ENCODE data around the gene ADAD1. TPM values are rescaled to one million over a fixed set of nuclear protein-coding genes. Genes with fewer than 3 reads are reported as not detected.
"Not testable (repeated sequence)": the region's sequence is repeated elsewhere in the genome, so short reads cannot be mapped to it uniquely, and the experiment has no call there.

Gene ADAD1
- total RNA-seq = not detected

DNA sequence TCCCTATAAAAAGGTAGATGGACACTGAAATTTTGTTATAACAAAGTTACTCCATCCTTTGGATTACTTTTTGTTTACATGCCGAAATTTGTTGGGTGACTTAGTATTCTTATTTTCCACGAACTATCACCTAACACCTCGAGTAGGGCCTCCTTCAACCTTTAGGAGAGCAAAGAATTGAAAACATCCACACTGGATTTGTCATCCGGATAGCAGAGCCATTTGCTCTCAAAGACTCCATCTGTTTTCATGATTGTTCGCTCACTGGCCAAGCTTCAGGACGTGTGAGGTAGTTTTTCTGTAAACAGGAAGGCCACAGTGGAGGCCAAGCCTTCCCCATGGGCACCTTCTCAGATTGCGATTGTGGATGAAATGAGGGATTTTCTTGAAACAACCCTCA lies at the start of gene ADAD1:
TSS of gene ADAD1 (plus strand) at position 301 of the 400 bp plus-strand sequence. CDS start 1,059 bp downstream, outside the sequence.
- DNase-seq = no peak

DNA sequence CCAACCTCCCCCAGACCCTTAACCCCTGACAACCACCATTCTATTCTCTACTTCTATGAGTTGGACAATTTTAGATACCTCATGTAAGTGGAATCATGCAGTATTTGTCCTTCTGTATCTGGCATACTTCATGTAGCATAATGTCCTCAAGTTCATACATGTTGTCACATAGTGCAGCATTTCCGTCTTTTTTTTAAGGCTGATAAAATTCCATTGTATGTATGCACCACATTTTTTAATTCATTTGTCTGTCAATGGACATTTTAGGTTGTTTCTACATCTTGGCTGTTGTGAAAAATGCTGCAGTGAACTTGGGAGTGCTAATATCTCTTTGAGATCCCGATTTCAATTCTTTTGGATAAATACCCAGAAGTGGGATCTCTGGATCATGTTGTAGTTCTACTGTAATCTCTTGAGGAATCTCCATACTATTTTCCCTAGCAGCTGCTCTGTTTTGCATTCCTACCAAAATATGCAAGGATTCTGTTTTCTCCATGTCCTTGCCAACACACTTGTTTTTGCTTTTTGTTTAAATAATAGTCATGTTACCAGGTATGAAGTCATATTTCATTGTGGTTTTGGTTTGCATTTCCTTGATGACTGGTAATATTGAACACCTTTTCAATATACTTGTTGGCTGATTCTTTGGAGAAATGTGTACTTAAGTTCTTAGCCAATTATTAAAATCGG lies 48.8 kb upstream of the ADAD1 start:
- DNase-seq = peak; percentile 50

DNA sequence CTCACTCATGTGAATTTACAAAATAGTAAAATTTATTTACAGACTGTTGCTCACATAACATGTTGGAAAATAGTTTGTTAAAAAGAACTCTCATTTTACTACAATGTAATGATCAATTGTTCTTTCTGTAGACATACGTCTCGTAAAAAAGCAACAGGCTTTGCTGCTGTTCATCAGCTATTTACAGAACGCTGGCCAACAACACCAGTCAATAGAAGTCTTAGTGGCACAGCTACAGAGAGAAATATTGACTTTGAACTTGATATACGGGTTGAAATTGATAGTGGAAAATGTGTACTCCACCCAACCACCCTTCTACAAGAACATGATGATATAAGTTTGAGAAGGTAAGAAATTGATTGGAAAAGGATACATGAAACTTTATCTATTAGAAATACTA lies 47.6 kb upstream of the ADAD1 start:
- DNase-seq = no peak

DNA sequence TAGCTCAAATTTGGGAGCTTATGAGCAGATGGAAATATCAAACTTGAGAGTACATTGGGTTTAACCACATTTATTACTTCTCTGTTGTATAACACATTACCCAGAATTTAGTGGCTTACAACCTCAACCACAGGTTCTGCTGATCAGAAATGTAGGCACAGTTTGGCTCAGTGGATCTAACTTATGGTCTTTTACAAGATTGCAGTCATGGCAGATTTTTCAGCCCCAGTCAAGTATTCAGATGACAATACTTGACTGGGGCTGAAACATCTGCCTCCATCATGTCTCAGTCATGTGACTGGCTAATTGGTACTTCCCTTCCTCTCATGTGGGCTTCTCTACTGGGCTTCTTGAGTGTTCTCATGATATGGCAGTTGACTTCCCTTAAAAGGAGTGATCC lies 44.0 kb upstream of the ADAD1 start:
- DNase-seq = no peak

DNA sequence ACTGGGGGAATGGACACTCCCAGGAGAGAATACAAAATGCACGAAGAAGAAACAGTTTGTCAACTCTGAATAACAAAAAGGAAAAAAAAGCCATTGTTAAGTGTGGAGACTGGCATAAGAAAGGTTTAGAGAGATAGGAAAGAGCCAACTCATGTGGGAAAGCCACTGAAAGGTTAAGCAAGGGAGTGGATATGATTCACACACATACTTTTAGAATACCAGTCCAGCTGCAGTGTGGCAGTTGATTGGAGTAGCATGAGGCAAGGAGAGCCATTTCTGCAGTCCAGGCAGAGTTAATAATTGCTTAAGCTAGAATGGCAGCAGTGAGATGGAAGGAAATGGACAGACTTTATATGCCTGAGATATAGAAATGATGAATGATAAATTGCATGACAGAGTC lies 36.9 kb upstream of the ADAD1 start:
- no peak for DNase-seq

DNA sequence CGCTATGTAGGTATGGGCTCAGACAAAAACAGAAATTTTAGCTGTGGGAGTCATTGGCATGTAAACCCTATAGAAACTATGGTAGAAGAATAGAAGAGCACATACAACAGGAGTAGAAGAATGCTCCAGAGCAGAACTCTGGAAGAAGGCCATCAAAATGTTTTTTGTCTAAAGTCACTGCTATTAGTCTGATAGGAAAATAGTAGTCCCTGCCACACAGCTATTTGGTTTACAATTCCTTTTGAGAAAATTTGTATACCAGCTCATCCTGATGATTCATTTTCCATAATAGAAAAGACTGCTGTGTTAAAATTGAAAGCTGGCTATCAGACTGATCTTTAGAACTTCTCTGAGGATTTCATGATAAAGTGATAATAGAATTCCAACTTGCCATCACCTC lies 32.8 kb upstream of the ADAD1 start:
- no peak for DNase-seq

DNA sequence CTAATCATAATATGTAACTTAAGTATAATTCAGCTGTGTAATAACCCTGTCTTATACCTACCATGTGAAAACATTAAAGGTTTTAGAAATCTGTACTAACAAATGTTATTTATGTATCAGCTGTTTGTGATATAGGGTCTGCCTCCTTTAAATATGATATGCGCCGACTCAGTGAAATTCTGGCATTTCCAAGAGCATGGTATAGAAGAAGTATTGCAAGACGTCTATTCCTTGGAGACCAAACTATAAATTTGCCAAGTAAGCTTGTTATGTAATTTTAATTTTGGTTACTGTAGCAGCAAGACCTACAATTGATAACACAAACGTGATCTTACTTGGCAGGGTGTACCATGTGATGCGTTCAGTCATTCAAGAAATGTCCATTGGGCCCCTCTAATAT lies 32.3 kb upstream of the ADAD1 start:
- no peak for DNase-seq

DNA sequence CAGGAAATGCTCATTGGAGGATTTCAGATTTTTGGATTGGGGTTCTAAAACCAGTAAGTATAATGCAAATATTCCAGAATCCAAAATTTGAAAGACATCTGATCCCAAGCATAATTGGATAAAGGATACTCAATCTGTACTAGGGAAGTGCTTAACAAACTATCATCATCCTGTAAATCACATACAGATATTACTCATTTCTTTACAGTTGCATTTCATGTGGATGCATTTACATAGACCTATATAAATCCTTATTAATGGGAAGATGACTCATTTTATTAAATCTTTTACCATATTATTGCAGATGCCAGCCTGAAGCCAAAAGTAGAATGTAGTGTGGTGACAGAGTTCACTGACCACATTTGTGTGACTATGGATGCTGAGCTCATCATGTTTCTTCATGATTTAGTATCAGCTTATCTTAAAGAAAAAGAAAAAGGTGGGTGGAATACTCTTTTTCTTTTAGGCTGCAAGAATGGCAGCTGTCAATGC lies 22.4 kb upstream of the ADAD1 start:
- no peak for DNase-seq

DNA sequence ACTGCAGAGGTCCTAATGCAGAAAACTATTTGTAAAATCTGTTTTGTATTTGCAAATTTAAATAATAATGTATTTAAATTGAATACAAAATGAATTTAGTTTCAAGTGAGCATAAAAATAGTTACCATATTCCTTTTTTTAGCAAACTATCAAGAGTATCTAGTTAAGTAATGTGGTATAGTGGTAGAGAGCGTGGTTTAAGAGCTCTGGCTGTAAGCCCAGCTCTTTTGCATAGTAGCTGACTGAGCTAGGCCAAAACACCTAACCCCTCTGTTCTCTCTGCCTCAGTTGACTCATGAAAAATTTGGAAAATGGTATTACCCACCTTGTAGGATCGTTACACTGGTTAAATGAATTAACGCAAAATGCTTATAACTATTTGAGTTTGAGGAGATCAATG lies 18.1 kb upstream of the ADAD1 start:
- DNase-seq = no peak

DNA sequence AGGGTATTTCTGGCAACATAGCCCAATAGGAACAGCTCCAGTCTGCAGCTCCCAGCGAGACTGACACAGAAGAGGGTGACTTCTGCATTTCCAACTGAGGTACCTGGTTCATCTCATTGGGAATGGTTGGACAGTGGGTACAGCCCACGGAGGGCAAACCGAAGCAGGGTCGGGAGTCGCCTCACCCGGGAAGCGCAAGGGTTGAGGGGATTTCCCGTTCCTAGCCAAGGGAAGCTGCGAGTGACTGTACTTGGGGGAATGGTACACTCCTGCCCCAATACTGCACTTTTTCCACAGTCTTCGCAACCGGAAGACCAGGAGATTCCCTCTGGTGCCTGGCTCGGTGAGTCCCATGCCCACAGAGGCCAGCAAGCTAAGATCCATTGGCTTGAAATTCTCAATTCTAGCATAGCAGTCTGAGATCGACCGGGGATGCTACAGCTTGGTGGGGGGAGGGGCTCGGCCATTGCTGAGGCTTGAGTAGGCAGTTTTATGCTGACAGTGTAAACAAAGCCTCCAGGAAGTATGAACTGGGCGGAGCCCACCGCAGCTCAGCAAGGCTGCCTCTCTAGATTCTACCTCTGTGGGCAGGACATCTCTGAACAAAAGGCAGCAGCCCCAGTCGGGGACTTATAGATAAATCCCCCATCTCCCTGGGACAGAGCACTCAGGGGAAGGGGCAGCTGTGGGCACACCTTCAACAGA lies 14.0 kb upstream of the ADAD1 start:
- no peak for DNase-seq

DNA sequence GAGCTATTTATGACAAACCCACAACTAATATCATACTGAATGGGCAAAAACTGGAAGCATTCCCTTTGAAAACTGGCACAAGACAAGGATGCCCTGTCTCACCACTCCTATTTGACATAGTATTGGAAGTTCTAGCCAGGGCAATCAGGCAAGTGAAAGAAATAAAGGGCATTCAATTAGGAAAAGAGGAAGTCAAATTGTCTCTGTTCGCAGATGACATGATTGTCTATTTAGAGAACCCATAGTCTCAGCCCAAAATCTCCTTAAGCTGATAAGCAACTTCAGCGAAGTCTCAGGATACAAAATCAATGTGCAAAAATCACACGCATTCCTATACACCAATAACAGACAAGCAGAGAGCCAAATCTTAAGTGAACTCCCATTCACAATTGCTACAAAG lies 10.0 kb upstream of the ADAD1 start:
- not testable (repeated sequence) for DNase-seq

DNA sequence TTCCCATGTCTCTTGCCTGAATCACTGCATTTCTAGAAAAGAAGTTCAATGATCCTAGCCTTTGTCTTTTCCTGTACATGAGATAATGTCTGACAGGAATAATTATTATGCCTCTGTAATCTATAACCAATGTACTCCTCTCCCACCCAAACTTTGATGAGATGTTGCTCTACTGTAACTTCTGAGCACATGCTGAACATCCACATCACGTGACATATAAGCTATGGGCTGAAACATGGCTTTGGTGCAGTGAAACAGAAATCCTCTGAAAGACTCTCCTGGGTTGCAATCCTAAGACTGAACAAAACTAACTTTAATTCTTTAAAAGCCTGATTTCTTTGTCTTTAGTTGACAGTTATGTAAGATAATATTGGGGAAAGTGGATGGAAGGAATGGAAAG lies 1.5 kb upstream of the ADAD1 start:
- DNase-seq = no peak

DNA sequence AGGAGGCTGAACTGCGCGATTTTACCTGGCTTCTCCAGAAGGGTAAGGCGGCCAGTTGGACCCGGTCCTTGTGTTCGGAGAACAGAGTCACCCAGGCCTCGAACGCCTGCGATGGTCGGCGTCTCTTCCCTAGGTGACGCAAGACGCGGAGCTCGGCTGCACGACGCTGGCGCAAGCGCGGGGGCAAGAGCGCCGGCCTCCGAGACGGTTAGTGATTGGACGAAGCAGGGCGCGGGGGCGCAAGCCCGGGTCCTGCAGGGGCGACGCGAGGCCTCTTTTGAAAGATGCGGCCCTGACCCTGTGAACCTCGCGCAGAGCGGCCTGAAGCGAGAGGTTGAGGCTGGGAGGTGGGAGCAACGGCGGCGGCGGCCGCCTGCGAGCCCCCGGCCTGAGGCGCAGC lies 428 bp downstream of the ADAD1 start:
- no peak for DNase-seq

DNA sequence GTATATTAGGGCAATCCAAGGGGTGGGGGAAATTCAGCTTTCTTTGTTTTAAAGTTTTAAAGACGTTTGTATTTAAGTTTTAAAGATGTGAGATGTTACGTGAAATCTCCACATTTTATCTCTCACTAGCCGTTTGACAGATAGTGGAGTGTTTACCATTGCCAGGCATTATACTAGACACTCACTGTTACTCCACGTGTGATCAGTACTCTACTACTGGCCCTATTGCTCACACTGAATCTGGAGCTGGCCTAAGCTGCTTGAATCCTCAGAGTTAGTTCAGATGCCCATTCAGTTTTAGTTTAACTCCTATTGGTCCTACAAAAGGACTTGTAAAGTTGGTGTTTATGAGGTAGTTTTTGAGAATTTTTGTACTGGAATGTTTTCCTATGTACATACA lies 4.5 kb downstream of the ADAD1 start:
- no peak for DNase-seq

DNA sequence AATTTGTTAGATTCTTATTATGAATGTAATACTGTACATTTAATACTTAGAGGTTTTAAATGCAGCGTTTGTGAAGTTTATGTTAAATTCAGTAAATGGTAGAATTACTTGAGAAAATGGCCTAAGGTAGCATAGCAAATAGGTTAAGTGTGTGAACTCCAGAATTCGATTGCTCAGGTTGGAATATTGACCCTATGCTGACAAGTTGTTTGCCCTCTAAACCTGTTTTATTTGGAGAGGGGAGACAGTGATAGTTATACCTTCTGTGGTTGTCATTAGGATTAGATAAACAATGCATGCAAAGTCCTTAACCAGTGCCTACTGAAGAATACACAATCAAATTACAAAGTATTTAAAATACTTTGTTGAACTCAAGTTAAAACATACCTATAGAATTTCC lies 5.4 kb downstream of the ADAD1 start:
- DNase-seq = no peak

DNA sequence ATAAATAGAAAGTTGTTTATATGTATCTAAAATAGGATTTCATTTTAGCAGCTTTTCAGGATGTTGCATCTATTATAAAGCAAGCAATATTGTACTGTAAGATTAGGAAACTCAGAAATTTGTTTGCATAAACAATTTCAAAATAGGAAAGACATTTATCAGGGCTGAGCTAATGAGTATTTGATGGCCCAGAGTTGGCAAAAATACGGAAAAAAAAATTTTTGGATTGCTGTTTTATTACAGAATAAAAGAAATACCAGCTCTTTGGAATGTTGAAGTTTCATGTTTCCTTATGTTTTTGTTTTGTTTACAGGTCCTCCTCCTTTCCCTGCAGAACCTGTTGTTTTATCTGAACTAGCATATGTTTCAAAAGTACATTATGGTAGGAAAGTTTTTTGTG lies 14.5 kb downstream of the ADAD1 start:
- DNase-seq = no peak

DNA sequence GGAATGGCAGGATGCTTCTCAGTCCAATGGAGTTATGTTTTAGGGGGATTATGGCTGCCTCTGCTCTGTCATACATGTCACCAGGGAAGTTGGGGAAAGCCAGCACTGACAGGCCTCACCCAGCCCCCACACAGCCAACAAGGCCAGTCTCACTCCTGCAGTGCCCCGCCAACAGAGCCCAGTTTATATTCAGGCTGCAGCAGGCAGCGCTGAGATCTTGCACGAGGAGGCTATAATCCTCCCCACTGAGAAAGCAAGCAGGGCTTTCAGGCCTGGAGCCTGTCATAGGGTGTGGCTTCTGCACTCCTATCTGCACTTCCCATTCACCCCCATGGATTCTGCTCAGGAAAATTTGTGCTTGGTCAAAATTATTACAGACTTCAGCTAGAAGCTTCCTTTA lies 25.1 kb downstream of the ADAD1 start:
- no peak for DNase-seq

DNA sequence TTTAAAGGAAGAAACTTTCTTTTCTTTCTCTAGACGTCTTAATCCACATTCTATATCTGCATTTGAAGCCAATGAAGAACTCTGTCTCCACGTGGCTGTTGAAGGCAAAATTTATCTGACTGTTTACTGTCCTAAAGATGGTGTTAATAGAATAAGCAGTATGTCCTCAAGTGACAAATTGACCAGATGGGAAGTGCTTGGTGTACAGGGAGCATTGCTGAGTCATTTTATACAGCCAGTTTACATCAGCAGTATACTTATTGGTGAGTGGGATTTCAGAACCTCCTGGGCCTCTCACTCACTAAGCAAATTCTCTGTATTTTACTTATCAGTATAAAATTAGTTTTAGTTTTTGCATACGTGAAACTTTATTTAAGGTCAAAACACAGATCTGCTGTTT lies 33.7 kb downstream of the ADAD1 start:
- DNase-seq = no peak

DNA sequence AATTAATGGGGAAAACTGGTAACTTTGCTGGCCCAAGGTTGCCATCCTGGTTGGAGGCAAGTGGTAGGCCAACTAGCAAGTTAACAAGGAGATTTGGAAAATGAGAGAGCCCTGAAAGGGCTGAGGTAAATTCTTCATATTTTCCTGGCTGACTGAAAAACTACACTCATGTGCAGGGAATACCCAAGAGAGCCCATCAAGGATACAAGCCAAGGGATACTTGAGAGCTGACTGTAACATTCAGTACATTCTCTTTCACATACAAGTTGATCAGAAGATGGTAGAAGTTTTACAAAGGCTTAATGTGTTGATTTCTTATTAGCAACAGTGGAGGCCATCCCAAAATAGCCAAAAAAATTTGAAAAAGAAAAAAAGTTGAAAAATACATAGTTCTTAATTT lies 44.4 kb downstream of the ADAD1 start:
- DNase-seq = no peak

DNA sequence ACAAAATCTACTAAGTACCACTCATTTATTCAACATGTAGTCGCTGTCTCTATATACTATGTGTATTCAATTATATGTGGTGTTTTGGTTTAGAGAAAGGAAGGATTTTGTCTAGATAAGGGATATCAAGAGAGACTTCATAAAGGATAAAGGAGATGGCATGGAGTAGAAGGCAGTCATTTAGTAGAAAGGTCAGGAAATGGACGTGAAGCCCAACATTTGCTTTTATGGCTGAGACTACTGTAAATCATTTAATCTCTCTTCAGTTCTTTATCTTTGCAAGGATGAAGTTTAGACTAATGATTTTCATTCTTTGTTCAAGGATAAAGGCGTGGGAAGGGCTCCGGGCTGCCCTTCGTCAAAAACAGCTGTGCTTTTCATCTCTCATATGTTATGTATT lies 52.5 kb downstream of the ADAD1 start:
- no peak for DNase-seq

DNA sequence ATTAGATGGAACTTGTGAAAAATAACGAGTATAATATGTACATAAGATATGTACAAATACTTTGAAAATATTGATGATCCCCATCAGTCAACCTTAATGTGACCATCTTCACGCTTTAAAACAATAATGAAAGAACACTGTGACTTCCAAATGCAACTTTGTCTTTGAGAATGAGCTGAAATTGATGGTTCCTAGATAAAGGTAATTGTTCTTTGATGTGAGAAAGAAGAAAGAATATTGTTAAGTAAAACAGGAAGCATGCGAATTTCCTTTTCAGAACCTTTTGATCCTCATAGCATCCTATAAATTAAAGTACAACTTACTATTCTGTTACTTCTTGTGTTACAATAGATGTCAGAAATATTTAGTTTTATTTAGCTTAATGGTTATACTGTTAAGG lies 55.5 kb downstream of the ADAD1 start:
- DNase-seq = no peak

DNA sequence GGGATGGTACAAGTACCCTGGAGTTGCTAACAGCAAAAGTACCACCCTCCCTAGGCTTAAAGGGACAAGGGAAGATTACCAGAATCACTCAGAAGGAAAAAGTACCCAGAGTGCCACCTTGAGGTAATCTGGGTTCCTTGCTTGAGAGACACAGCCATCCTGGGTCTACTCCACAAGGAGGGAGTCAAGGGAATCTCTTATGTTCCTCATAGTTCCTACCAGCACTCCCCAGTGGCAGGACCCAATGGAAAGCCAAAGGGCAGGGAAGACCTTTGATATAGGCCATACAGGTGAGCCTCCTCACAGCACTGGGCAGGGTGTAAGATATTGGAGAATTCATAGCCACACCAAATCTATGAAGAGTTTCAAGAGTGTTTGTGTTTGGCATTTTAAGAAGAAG lies 72.0 kb downstream of the ADAD1 start:
- DNase-seq = no peak

DNA sequence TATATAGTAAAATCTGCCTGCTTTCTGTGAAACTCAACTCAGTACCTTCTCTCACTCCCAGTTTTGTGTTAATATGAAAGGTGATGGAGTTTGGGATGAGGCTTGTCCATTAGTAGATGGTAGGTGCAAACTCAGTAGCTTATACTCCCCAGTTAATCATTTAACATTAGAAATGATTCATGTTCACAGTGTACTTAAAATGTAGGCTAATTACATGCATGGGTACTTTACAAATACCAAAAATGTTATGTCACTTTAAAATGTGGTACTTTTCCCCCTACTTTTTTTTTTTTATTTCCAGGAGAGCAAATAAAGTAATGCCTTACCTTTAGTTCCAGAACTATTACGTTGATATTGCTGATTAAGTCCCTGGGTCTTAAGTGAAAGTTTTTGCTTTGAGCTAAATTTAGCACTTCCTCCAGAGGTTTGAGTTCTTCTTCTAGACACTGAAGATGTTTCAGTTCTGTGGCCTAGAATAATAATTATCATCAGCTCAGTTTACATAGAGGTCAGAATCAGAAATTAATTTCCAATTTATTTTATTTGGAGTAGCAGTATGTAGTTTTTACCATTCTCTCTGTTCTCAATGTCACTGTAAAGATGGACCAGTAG lies 74.7 kb downstream of the ADAD1 start:
- DNase-seq = no peak
